GM21381 (cell line): ENCODE measurements around the gene MYO1C.
"Not testable (repeated sequence)": the region's sequence is repeated elsewhere in the genome, so short reads cannot be mapped to it uniquely, and the experiment has no call there.

Source experiments
- ATAC-seq: cut with Tn5 transposase; IDR thresholded peaks from one replicate; pipeline ENCODE4 v1.9.1; 2021; ENCODE audit warnings: mild to moderate bottlenecking, moderate library complexity; ENCODE audit not compliant: unreplicated experiment

Gene MYO1C

DNA sequence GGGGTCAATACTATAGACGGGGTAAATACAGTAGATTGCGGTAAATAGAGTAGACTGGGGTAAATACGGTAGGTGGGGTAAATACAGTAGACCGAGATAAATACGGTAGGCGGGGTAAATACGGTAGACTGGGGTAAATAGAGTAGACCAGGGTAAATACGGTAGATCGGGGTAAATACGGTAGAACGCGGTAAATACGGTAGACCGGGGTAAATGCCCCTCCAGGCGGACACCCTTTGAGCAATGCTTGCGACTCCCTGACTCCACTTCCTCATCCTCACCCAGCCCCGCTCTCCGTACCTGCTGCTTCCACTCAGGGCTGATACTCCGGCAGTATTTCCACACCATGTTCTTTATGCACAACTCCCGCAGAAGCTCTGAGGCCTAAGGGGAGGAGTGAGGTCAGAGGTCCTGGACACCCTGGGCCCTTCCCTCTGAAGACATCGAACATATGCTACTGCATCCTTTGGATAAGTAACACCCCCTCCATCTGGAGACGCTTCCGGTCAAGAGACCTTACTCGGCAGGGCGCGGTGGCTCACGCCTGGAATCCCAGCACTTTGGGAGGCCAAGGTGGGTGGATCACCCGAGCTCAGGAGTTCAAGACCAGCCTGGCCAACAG, 23.1 kb downstream of the MYO1C start:
- ATAC-seq: no peak

DNA sequence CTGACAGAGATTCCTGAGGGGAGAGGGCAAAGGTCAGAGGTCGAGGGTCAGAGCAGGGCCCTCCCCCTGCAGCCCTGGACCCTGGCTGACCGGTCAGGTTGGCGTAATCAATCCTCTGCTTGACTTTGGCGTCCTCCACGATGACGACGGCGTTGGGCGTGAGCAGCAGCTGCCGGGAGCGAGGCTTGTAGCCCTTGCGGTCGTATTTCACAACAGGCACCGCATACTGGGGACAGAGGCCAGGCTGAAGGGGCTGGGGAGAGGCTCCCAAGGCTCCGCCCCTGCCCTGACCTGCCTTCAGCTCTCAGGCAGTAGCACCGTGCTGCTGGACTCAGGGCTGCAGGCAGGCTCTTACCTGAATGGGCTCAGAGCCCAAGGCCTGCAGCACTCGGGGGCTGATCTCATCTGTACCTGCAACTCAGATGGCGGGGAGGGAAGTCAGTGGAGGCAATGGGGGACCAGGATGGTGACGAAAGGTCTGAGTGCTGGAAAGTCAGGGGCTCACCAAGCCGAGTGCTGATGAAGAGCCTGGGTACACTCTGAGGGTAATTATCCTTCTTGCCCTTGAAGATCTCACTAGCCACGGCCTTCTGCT, 24.5 kb downstream of the MYO1C start:
- no peak for ATAC-seq

DNA sequence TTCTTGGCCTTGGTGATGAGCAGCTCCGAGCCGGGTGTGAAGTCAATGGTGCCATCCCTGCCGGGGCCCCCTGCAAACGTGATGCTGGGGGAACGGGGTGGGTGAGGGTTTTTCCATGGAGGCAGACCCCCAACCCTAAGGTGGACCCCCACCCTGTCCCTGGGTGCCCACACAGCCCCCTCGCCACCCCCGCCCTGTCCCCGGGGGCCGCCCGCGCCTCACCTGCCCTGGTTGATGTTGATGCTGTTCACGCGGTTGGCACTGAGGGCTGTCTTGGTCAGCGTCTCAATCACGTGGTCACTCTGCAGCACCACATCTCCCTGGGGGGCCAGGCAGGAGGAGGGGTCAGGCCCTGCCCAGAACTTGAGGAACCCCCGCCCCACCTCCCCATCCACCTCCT, 25.2 kb downstream of the MYO1C start:
- ATAC-seq: no peak

DNA sequence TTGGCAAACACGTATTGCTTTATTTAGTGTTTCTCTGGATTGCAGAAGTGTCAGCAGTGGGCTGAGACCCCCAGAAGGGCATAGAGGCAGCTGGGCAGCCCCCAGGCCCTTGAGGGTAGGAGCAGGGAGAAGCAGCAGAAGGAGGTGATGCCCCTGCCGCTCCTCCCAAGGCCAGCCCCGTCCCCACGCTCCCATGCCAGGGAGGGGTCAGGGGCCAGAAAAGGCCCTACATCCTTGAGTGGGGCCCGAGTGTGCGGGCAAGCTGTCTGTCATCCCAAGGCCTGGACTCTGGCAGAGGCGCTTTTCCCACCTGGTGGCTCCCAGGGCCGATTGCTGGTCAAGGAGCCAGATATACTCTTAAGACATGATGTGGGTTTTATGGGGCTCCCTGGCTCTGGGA, 28.3 kb downstream of the MYO1C start:
- ATAC-seq: no peak

DNA sequence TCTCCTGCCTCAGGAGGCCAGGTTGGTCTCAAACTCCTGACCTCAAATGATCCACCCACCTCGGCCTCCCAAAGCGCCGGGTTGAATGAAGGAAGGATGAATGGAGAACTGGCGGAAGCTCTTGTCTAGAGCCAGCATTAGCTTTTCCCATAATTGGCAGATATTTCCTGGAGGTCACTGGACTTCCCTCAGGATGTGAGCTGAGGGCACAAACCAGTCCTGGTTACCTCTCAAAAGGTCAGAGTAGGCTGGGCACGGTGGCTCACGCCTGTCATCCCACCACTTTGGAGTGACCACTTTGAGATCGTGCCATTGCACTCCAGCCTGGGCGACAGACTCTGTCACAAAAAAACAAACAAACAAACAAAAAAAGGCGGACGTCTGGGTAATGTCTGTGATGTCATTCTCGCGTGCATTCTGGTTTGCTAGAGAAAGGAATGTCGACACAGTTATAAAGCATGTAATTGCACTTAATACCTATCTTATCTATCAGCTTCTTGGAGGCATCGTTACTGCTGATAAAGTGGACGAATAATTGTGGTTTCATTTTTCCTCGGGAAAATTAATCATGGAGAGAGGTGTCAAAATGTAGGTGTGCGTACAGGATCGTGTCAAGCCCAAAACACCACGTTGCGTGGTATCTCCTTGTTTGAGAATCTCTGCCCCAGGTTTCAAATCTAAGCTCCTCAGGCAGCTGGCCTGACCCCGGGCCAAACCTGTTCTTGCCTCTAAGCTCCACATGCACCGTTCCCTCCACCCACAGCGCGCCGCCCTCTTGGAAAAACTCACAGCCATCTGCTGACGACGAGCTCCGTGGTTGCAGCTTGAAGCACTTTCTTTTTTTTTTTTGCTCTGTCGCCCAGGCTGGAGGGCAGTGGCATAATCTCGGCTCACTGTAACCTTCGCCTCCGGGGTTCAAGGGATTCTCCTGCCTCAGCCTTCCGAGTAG, 30.0 kb downstream of the MYO1C start:
- no peak for ATAC-seq

DNA sequence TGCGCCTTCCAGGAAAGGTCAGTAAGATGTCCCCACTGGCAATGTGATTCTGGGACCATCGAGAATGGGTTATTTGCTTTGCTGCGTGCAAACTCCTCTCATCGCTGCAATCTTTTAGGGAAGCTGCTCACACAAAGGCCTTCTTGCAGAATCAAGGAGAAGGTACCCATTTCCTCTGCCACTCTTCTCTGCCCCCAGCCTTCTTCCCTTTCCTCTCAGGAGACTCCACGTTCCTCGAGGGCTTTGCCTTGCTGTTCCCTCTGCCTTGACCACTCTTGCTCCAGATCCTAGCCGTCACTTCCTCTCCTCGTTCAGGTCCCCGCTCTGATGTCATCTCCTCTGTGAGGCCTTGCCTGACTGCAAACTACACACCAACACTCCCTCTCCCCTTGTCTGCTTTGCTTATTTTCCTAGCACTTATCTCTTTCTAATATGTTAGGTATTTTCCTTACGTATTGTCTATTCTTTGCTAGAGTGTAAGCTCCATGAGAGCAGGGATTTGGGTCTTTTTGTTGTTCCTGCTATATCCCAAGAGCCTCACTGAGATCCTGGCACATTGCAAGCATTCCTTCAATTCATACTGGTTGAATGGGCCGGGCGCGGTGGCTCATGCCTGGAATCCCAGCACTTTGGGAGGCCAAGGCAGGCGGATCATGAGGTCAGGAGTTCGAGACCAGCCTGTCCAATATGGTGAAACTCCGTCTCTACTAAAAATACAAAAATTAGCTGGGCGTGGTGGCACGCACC, 31.1 kb downstream of the MYO1C start:
- no peak for ATAC-seq

DNA sequence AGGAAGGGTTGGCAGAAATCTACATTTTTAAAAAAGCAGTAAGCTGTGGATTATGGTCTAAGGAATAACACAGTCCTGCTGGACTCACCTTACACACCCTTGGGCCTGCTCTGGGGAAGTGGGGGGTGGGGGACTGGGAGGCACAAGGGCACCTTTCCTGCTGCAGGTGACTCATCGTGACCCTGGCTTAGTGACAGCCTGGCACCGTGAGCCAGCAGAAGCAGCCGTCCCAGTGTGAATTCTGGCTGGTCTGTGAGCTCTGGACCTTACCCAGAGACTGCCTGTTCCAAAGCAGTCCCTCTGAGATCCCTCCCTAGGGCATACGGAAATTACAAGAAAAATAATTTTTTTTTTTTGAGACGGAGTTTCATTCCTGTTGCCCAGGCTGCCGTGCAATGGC, 32.3 kb downstream of the MYO1C start:
- no peak for ATAC-seq

DNA sequence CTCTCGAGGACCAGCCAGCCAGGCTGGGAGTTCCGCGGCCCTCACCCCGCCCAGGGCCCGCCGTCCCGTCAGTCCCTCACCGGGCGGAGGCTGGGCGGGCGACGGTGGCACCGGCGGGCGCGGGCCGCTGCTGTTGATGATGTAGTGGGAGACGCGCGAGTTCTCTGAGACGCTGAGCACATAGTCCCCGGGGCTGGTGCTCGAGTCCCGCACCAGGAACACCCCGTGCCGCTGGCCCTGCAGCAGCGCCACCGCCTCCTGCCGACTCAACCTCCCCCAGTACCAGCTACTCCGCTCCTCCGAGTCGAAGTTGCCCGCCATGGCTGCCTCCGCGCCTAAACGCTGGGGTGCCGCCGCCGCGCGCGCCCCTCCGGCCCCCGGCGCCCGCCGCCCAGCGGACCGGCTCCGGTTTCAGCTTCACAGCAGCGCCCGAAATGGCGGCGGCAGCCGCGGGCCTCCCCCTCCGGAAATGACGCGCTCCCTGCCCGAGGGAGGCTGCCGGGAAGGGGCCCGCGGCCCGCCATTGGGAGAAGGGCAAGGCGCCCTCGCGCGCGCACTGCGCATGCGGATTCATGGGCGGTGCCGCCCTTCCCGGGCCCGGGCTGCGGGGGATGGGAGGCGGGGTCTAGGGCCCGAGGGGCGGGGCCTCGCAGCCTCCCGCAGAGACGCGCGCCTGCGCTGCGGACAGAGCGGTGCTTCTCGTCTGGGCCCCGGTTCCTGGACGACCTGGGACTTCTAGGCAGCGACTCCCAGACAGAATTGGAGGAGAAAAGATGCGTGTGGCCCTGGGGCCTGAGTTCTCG, 36.5 kb downstream of the MYO1C start, which contains the start of gene CRK:
Gene CRK (minus strand): TSS at position 436 of the 803 bp plus-strand sequence. CDS start 115 bp downstream, at position 321.
- peak; percentile 81 for ATAC-seq

DNA sequence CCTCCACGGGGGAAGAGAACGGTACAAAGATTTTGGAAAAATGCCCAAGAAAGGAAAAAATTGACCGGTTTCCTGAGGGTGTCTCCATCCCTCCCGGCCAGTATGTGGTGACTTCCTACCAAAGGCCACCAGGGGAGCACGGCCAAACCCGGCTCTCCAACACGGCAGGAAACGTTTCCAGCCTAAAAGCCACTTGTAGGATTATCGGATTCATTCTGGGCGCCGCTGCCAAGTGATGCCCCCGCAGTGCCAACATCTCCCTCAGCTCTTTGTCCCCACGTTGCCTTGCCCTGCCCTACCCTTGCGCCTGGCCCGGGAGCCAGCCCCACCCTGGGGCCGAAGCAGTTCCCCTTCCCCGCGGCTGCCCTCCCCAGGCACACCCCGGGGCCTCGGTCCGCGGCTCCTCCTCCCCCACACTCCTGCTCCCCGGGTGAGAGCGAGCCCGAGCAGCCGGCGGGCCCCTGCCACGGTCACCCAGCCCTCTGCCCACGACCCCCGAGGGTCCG, 37.1 kb downstream of the MYO1C start:
- peak; percentile 27 for ATAC-seq

DNA sequence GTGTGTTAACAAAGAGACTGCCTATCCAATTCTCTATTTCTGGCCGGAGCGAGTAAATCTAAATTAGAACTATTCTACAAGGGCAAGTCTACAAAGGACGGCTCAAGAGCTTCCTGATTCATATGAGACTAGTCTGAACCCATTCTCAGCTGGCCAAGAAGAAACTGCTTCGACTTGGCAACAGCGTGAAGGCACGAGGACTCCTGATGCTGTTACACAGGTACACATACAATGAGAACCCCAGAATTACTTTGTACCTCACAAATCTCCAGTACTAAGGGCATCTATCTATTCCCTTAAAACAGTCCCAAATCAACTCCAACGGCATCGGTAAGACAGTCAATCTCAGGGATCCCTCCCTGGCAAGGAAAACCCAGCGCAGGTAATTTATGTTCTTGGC, 37.9 kb downstream of the MYO1C start:
- no peak for ATAC-seq

DNA sequence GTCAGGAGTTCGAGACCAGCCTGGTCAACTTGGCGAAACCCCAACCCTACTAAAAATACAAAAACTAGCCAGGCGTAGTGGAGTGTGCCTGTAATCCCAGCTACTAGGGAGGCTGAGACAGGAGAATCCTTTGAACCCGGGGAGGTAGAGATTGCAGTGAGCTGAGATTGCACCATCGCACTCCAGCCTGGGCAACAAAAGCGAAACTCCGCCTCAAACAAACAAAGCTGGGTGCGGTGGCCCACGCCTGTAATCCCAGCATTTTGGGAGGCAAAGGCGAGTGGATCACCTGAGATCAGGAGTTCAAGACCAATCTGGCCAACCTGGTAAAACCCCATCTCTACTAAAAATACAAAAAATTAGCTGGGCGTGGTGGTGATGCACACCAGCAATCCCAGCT, 38.8 kb downstream of the MYO1C start:
- ATAC-seq: not testable (repeated sequence)

DNA sequence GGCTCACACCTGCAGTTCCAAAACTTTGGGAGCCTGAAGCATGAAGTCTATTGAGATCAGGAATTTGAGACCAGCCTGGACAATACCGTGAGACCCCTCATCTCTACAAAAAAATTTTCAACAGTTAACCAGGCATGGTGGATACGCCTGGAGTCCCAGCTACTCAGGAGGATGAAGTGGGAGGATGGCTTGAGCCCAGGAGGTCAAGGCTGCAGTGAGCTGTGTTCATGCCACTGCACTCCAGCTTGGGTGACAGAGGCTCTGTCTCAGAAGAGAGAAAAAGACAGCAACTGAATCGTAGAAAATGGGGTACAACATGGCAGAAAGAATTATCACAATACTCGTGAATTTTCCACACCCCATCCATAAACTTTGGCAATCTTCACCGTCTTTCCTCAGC, 39.6 kb downstream of the MYO1C start:
- no peak for ATAC-seq

DNA sequence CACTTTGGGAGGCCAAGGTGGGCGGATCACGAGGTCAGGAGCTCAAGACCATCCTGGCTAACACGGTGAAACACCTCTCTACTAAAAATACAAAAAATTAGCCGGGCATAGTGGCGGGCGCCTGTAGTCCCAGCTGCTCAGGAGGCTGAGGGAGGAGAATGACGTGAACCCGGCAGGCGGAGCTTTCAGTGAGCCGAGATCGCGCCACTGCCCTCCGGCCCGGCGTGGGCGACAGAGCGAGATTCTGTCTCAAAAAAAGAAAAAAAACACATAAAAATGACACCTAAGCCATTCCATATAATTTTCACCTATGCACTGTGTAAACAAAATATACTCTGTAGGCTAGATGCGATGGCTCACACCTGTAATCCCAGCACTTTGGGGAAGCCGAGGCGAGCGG, 42.2 kb downstream of the MYO1C start:
- not testable (repeated sequence) for ATAC-seq

DNA sequence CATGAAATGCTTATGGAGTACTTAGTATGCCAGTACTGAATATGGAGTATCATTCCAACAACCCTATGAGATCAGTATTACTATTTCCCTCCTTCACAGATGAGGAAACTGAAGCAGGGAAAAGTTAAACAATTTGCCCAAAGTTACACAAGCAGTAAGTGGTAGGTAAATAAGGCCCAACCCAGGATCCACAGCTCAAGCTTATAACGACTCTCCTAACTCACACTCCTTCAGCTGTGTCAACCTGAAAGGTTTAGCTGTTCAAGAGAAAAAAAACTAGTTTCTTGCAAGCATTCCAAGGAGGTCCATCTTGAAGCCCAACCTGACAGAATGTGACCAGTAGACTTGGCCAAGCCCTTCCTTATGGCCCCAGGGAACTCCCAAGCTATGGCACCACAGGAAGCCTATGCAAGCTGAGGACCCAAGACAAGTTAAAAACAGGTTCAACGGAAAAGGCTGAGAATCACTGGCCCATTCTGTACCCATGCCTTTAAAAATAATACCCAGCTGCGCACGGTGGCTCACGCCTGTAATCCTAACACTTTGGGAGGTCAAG, 43.0 kb downstream of the MYO1C start:
- no peak for ATAC-seq

DNA sequence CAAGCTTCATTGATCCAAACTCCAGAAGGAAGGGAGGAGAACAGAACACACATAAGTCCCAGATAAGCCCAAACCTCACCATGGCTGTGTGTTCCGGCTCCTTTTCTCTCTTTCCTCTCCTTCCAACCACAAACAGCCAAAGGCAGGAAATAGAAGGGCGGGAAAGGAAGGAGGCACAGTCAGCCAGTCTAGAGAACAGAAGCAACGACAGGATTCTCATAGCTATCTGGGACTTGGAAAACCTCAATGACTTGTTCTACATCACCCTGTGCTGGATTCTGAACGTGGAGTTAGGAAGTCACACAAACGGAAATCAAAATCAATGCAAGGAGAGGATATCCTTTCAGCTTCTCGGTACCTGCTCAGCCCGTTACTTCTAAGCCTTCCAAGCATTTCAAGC, 45.4 kb downstream of the MYO1C start:
- no peak for ATAC-seq

DNA sequence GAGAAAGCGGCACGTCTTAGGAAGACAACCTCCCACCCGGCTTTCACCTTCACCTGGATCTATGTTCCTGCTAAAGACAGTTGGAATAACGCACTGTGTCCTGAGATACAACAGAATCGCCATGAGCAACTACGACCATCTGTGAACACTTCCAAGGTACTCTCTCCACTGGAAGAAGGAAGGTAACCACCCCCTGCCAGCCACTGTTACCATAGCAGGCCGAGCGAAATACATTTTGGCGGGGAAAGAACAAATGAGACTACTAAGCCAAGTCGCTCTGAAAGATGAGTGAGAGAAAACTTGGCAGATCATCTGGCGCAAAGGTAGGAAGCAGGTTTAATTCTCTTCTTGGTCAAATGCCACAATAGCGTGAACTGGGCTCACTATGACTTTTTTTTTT, 46.3 kb downstream of the MYO1C start:
- no peak for ATAC-seq

DNA sequence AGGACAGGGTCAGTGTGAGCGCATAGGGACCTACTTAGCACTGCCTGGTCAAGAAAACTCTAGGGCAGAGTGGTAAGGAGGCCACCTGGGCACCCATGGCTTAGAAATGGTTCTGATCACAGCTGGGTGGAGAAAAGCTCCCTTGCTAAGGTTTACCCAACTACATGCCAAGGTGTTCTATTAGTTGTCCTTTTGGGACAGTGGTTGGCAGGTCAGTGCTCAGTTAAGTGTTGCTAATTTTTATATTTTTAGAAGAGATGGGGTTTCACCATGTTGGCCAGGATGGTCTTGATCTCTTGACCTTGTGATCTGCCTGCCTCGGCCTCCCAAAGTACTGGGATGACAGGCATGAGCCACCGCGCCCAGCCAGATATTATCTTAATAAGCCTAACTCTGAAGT, 46.8 kb downstream of the MYO1C start:
- not testable (repeated sequence) for ATAC-seq

DNA sequence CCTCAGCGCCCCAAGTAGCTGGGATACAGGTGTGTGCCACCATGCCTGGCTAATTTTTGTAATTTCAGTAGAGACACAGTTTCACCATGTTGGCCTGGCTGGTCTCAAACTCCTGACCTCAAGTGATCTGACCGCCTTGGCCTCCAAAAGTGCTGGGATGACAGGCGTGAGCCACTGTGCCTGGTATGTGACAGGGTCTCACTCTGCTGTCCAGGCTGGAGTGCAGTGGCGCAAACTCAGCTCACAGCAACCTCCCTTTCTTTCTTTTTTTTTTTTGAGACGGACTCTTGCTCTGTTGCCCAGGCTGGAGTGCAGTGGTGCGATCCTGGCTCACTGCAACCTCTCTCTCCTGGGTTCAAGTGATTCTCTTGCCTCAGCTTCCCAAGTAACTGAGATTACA, 49.8 kb downstream of the MYO1C start:
- ATAC-seq: not testable (repeated sequence)

DNA sequence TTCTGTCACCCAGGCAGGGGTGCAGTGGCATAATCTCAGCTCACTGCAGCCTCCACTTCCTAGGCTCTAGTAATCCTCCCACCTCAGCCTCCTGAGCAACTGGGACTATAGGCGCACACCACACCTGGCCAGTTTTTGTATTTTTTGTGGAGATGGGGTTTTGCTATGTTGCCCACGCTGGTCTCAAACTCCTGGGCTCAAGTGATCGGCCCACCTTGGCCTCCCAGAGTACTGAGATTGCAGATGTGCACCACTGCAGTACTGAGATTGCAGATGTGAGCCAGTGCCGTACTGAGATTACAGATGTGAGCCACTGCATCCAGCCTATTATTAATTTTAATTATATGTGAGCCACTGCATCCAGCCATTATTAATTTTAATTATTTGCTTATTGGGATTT, 50.3 kb downstream of the MYO1C start:
- no peak for ATAC-seq

DNA sequence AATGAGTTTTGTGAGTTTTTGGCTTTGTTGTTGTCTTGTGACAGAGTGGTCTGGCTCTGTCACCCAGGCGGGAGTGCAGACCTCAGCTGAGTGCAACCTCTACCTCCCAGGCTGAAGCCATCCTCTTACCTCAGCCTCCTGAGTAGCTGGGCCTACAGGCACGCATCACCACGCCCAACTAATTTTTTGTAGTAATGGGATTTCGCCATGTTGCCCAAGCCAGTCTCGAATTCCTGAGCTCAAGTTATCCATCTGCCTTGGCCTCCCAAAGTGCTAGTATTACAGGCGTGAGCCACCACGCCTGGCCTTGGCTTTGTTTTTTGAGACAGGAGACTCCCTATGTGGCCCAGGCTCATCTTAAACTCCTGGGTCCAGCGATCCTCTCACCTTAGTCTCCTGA, 51.6 kb downstream of the MYO1C start:
- no peak for ATAC-seq
